ENCODE data around the gene PSMD4. TPM values are rescaled to one million over a fixed set of nuclear protein-coding genes. Genes with fewer than 3 reads are reported as not detected.

PSMD4 gene
- total and polyA plus RNA-seq, 4 donors = 96.9 to 212 (median 178) TPM

DNA sequence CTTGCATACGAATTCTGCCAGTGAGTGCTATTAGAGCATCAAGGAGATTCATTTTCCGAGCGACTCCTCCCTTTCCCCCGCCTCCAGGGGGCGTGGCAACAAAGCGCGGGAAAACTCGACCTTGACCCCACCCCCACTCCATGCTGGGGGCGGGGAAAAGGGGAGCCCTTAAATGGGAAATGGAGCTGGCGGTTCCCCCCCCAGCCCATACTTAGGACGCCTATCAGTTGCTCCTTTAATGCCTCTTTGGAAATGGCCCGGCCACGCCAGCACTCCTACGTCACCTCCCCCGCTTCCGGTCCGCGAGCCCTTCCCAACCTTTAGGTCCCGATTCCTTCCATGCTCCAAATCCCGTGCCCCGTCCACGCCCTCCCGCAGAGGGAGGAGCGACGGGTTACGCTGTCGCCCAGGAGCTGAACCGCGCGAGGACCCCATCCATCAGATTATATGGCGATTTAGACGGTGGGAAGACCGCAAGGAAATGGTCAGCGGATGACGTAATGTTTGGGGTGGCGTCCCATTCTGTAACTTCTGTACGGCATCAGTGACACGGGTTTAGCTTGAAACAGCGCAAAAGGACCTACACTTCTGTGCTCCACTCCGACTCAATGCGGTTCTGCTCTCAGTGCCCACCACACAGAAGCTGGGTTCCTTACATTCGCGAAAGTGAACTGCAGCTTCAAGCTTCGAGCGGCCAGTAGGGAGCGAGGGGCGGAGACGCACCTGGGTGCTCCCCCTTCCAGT is 26.9 kb downstream of the PSMD4 start:
- ATAC-seq (ENCODE audit: insufficient read depth, low FRiP score) (peak; percentile 66), DNase-seq (peak; percentile 98 to 99 (median 99))
- peak overlapping the region; percentile 97 to 99 for H3K9ac ChIP-seq (ENCODE audit: insufficient read depth in 1 of 2, low read length in 2 of 2)
- TF ChIP-seq CTCF (IDR thresholded peaks at IDR 0.05; ENCODE audit: control extremely low read depth, extremely low read depth) = peak; percentile 42
- peaks cover 0 to 15% (median 8%) of the 10 kb centered on the region in 5 donors for H3K4me1 ChIP-seq (ENCODE audit: control insufficient read depth in 5 of 5, insufficient read depth in 5 of 5, low read length in 5 of 5)
- no peaks in the 10 kb centered on the region for H3K9me3 ChIP-seq (ENCODE audit: control insufficient read depth in 4 of 4, insufficient read depth in 3 of 4, low read length in 3 of 4)
- peak overlapping the region; percentile 97 to 98 for H3K27ac ChIP-seq (ENCODE audit: low read depth in 1 of 2, low read length in 1 of 2)
- peak overlapping the region; percentile 61 for H3K4me3 ChIP-seq
- H3K36me3 ChIP-seq (ENCODE audit: control insufficient read depth in 4 of 4, insufficient read depth in 4 of 4, low read length in 4 of 4) = peaks cover under 1 to 10% (median 3%) of the 10 kb centered on the region in 4 donors
- 0% methylated on average over 44 to 48 of the region's 48 CpGs for WGBS, 2 donors
- H3K27me3 ChIP-seq (ENCODE audit: control insufficient read depth in 3 of 3, insufficient read depth in 3 of 3, low read length in 2 of 3) = peaks cover 0 to 2% (median 0%) of the 10 kb centered on the region in 3 donors

GRCh38 chr1:151281969-151282882 is 27.7 kb downstream of the PSMD4 start, which contains the start of gene ZNF687:
ZNF687 (plus strand) TSS chr1:151282299; CDS start chr1:151286292, 3,993 bp downstream.
- Histone ChIP-seq H3K4me1 (ENCODE audit: control insufficient read depth in 5 of 5, insufficient read depth in 5 of 5, low read length in 5 of 5) (peaks cover 0 to 15% (median 8%) of the 10 kb centered on the region in 5 donors), H3K36me3 (ENCODE audit: control insufficient read depth in 4 of 4, insufficient read depth in 4 of 4, low read length in 4 of 4) (peaks cover 4 to 16% (median 11%) of the 10 kb centered on the region in 4 donors), H3K9ac (ENCODE audit: insufficient read depth in 1 of 2, low read length in 2 of 2) (peak within 1 kb of the TSS; percentile 97 to 99), H3K27ac (ENCODE audit: low read depth in 1 of 2, low read length in 1 of 2) (peak within 1 kb of the TSS; percentile 97 to 98), H3K27me3 (ENCODE audit: control insufficient read depth in 3 of 3, insufficient read depth in 3 of 3, low read length in 2 of 3) (peaks cover 0 to under 1% (median 0%) of the 10 kb centered on the region in 3 donors), H3K4me3 (peak within 1 kb of the TSS; percentile 61), H3K9me3 (ENCODE audit: control insufficient read depth in 4 of 4, insufficient read depth in 3 of 4, low read length in 3 of 4) (no peaks in the 10 kb centered on the region)
- 0 to 1% methylated on average over 58 to 74 of the region's 74 CpGs for WGBS, 2 donors
- no peak for TF ChIP-seq CTCF (IDR thresholded peaks at IDR 0.05; ENCODE audit: control extremely low read depth, extremely low read depth)
- ATAC-seq (ENCODE audit: insufficient read depth, low FRiP score) (peak; percentile 91), DNase-seq (peak; percentile 100)

- peak overlapping the region; percentile 92 to 98 for H3K27ac ChIP-seq (ENCODE audit: low read depth in 1 of 2, low read length in 1 of 2)
- H3K4me3 ChIP-seq = peak overlapping the region; percentile 56
- DNase-seq (peak in 2 of 3 donors; percentile 47 to 52), ATAC-seq (ENCODE audit: insufficient read depth, low FRiP score) (no peak)
- H3K36me3 ChIP-seq (ENCODE audit: control insufficient read depth in 4 of 4, insufficient read depth in 4 of 4, low read length in 4 of 4) = peaks cover 4 to 20% (median 18%) of the 10 kb centered on the region in 4 donors
- no peaks in the 10 kb centered on the region for H3K27me3 ChIP-seq (ENCODE audit: control insufficient read depth in 3 of 3, insufficient read depth in 3 of 3, low read length in 2 of 3)
- TF ChIP-seq CTCF (IDR thresholded peaks at IDR 0.05; ENCODE audit: control extremely low read depth, extremely low read depth) = no peak
- no peaks in the 10 kb centered on the region for H3K9me3 ChIP-seq (ENCODE audit: control insufficient read depth in 4 of 4, insufficient read depth in 3 of 4, low read length in 3 of 4)
- H3K9ac ChIP-seq (ENCODE audit: insufficient read depth in 1 of 2, low read length in 2 of 2) = peak overlapping the region; percentile 16 to 29
- H3K4me1 ChIP-seq (ENCODE audit: control insufficient read depth in 5 of 5, insufficient read depth in 5 of 5, low read length in 5 of 5) = peaks cover 0 to 15% (median 8%) of the 10 kb centered on the region in 5 donors
- WGBS, 2 donors = 8% methylated on average over 41 to 44 of the region's 44 CpGs
Observed at GRCh38 chr1:151282883-151283725, 28.6 kb downstream of the PSMD4 start.

All from lung (tissue), 12 donors.